ENCODE measurements around the gene YPEL3.
A peak's percentile ranks its signal among the peaks of the same experiment; 100 is the strongest.

The YPEL3 gene

GRCh38 chr16:30068333-30068732 lies 27.7 kb downstream of the YPEL3 start:
- DNase-seq: no peak

GRCh38 chr16:30067584-30067916 lies 28.5 kb downstream of the YPEL3 start:
- no peak for DNase-seq

- DNase-seq: peak in 1 of 2 experiments; percentile 35
Observed at GRCh38 chr16:30066761-30067583, 29.0 kb downstream of the YPEL3 start.

GRCh38 chr16:30065943-30066760 lies 29.9 kb downstream of the YPEL3 start:
- DNase-seq: no peak

- DNase-seq: peak; percentile 95 to 97
Observed at GRCh38 chr16:30065102-30065942, 30.7 kb downstream of the YPEL3 start, which contains the start of gene ALDOA. ALDOA (plus strand) TSS chr16:30065760; CDS start chr16:30066898, 1,138 bp downstream.

GRCh38 chr16:30064729-30065101 lies 31.3 kb downstream of the YPEL3 start:
- DNase-seq: no peak

GRCh38 chr16:30063893-30064728 lies 31.9 kb downstream of the YPEL3 start:
- peak; percentile 70 for DNase-seq

GRCh38 chr16:30063278-30063892 lies 32.6 kb downstream of the YPEL3 start:
- DNase-seq: no peak

- no peak for DNase-seq
Observed at GRCh38 chr16:30060836-30061554, 35.0 kb downstream of the YPEL3 start.

GRCh38 chr16:30060346-30060745 lies 35.7 kb downstream of the YPEL3 start:
- DNase-seq: no peak

- DNase-seq: peak; percentile 17 to 19
Observed at GRCh38 chr16:30054959-30055553, 41.0 kb downstream of the YPEL3 start.

GRCh38 chr16:30054451-30054850 lies 41.6 kb downstream of the YPEL3 start:
- DNase-seq: no peak

- peak; percentile 20 to 28 for DNase-seq
Observed at GRCh38 chr16:30053376-30054015, 42.5 kb downstream of the YPEL3 start.

- DNase-seq: peak; percentile 86 to 91
Observed at GRCh38 chr16:30052671-30053372, 43.2 kb downstream of the YPEL3 start.

- DNase-seq: no peak
Observed at GRCh38 chr16:30051518-30051917, 44.5 kb downstream of the YPEL3 start.

GRCh38 chr16:30049871-30050270 lies 46.1 kb downstream of the YPEL3 start:
- DNase-seq: no peak

- no peak for DNase-seq
Observed at GRCh38 chr16:30046588-30046987, 49.4 kb downstream of the YPEL3 start.

- DNase-seq: no peak
Observed at GRCh38 chr16:30046178-30046577, 49.8 kb downstream of the YPEL3 start.

All from AML-193 (cell line).